ENCODE measurements around the gene MPP2. TPM values are rescaled to one million over a fixed set of nuclear protein-coding genes. Genes with fewer than 3 reads are reported as not detected.
A peak's percentile ranks its signal among the peaks of the same experiment; 100 is the strongest.

The MPP2 gene
- total RNA-seq, 6 donors from 2014 or later: 0.20 to 2.0 (median 0.74) TPM; not detected in 1

GRCh38 chr17:43831633-43832032 lies 75.7 kb downstream of the MPP2 start:
- H3K9me3 ChIP-seq: no peaks in the 10 kb centered on the region
- peak overlapping the region in 3 of 4 donors; percentile 75 to 90 (median 84) for H3K27ac ChIP-seq
- DNase-seq (peak in 1 of 2 donors; percentile 89), ATAC-seq (ENCODE audit: low FRiP score in 2 of 2) (peak in 1 of 2 donors; percentile 50)
- 59 to 100% methylated on average over 1 to 8 of the region's 8 CpGs for WGBS, 2 donors
- peaks cover 0 to 40% (median 12%) of the 10 kb centered on the region in 4 donors for H3K36me3 ChIP-seq
- peak overlapping the region in 3 of 4 donors; percentile 69 to 87 (median 87) for H3K4me3 ChIP-seq
- TF ChIP-seq POLR2A (IDR thresholded peaks at IDR 0.05) (peak in 1 of 4 donors; percentile 10), POLR2AphosphoS5 (IDR thresholded peaks at IDR 0.05) (no peak)
- TF ChIP-seq, protein P1, sequence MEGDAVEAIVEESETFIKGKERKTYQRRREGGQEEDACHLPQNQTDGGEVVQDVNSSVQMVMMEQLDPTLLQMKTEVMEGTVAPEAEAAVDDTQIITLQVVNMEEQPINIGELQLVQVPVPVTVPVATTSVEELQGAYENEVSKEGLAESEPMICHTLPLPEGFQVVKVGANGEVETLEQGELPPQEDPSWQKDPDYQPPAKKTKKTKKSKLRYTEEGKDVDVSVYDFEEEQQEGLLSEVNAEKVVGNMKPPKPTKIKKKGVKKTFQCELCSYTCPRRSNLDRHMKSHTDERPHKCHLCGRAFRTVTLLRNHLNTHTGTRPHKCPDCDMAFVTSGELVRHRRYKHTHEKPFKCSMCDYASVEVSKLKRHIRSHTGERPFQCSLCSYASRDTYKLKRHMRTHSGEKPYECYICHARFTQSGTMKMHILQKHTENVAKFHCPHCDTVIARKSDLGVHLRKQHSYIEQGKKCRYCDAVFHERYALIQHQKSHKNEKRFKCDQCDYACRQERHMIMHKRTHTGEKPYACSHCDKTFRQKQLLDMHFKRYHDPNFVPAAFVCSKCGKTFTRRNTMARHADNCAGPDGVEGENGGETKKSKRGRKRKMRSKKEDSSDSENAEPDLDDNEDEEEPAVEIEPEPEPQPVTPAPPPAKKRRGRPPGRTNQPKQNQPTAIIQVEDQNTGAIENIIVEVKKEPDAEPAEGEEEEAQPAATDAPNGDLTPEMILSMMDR (IDR thresholded peaks at IDR 0.05): no peak
- peaks cover 0 to 7% (median 0%) of the 10 kb centered on the region in 4 donors for H3K27me3 ChIP-seq
- peaks cover 26 to 43% (median 35%) of the 10 kb centered on the region in 4 donors for H3K4me1 ChIP-seq

DNA sequence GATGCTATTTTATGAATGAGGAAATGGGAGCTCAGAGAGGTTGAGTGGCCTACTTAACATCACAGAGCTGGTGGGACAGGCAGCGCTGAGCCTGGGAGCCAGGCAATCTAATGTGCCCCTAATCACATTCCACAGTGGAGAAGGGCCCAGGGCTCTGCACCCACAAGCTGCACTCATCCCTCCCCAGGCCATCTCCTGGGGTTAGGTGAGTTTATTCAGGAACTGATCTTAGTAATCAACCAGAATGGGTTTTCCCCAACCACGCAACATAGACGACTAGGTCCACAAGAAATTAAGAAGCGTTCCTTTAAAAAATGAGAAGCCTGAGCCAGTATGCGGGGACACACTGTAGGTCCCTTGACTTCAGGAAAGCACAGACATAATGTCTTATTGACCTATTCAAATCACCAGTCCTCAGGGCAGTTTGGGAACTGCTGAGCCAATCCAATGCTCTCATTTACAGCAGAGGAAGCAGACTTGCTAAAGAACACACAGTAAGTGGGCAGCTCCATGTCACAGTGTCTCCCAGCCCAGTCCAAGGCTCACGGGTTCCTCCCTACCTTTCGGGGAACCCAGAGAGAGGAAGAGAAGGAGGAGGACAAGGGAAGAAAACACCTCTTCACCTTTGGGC lies 76.7 kb downstream of the MPP2 start:
- Histone ChIP-seq H3K9me3 (no peaks in the 10 kb centered on the region), H3K27me3 (peaks cover 0 to 7% (median 0%) of the 10 kb centered on the region in 4 donors), H3K4me1 (peaks cover 26 to 43% (median 35%) of the 10 kb centered on the region in 4 donors), H3K4me3 (no peak overlapping the region), H3K36me3 (peaks cover 1 to 50% (median 17%) of the 10 kb centered on the region in 4 donors), H3K27ac (peak overlapping the region in 2 of 4 donors; percentile 75 to 90)
- WGBS, 2 donors: 83 to 84% methylated on average over 7 of the region's 7 CpGs
- TF ChIP-seq POLR2A (IDR thresholded peaks at IDR 0.05): no peak
- no peak for TF ChIP-seq POLR2AphosphoS5 (IDR thresholded peaks at IDR 0.05)
- TF ChIP-seq, protein P1 (IDR thresholded peaks at IDR 0.05): no peak
- TF ChIP-seq EP300 (IDR thresholded peaks at IDR 0.05): no peak
- ATAC-seq (ENCODE audit: low FRiP score in 2 of 2) (no peak), DNase-seq (no peak)

DNA sequence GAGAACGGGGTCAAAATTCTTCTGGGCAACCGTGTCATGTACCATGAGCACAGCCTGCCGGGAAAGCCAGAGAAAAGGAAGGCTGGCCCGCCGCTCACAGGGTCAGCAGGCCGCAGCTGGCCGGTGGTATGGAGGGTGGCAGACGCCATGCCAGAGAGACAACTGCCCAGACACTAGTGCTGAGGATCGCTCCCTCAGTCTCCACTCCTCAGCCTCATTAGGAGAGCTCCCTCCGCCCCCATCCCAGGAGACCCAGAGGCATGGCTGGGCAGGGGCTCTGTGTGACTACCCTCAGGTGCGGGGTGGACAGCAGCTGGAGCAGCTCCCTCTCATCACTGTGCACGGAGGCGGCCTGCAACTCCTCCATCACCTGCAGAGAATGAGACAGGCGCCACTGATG lies 77.6 kb downstream of the MPP2 start:
- no peak for ATAC-seq (ENCODE audit: low FRiP score in 2 of 2)
- H3K27me3 ChIP-seq: peaks cover 0 to 7% (median 0%) of the 10 kb centered on the region in 4 donors
- WGBS, 2 donors: 92 to 95% methylated on average over 10 to 13 of the region's 14 CpGs
- peaks cover 27 to 45% (median 35%) of the 10 kb centered on the region in 4 donors for H3K4me1 ChIP-seq
- no peak overlapping the region for H3K4me3 ChIP-seq
- TF ChIP-seq POLR2AphosphoS5 (IDR thresholded peaks at IDR 0.05) (no peak), EP300 (IDR thresholded peaks at IDR 0.05) (no peak), POLR2A (IDR thresholded peaks at IDR 0.05) (no peak)
- TF ChIP-seq, protein P1 (IDR thresholded peaks at IDR 0.05): no peak
- no peaks in the 10 kb centered on the region for H3K9me3 ChIP-seq
- H3K27ac ChIP-seq: peak overlapping the region in 1 of 4 donors; percentile 8
- peaks cover 4 to 57% (median 22%) of the 10 kb centered on the region in 4 donors for H3K36me3 ChIP-seq
- no peak for DNase-seq

DNA sequence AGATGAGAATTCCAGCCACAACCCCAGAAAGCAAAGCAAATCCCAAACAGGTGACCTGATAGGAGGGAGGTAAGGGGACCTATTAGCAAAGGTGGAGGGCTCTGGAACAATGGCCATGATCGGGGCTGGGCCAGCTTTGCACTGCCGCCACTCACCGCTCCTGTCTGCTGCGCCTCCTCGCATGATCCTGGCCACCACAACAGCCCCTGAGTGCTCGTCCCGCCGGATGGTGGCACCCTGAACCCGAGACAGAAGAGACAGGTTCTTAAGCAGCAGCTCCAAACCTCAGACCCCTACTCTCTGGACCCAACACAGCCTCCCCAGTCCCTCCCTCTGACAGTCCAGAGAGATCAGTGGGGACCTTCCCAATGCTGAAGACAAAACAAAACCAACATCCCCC lies 79.7 kb downstream of the MPP2 start:
- 93 to 100% methylated on average over 9 of the region's 9 CpGs for whole genome bisulfite sequencing, 2 donors
- Histone ChIP-seq H3K4me3 (no peak overlapping the region), H3K27ac (no peak overlapping the region), H3K4me1 (peaks cover 36 to 55% (median 42%) of the 10 kb centered on the region in 4 donors), H3K36me3 (peaks cover 4 to 57% (median 22%) of the 10 kb centered on the region in 4 donors), H3K9me3 (no peaks in the 10 kb centered on the region), H3K27me3 (peaks cover 0 to 3% (median 0%) of the 10 kb centered on the region in 4 donors)
- no peak for DNase-seq
- ATAC-seq (ENCODE audit: low FRiP score in 2 of 2): no peak
- TF ChIP-seq, protein P1 (IDR thresholded peaks at IDR 0.05): no peak
- TF ChIP-seq POLR2AphosphoS5 (IDR thresholded peaks at IDR 0.05): no peak
- TF ChIP-seq EP300 (IDR thresholded peaks at IDR 0.05): no peak
- TF ChIP-seq POLR2A (IDR thresholded peaks at IDR 0.05): no peak
